Activated CD8-positive, alpha-beta T cell treated with anti-CD3 and anti-CD28 coated beads for 36 hours (primary cell): Measurements from ENCODE around the gene TAPBPL. TPM values are rescaled to one million over a fixed set of nuclear protein-coding genes. Genes with fewer than 3 reads are reported as not detected.
"Not testable (repeated sequence)": the region's sequence is repeated elsewhere in the genome, so short reads cannot be mapped to it uniquely, and the experiment has no call there.

Experiments used
- ATAC-seq: fragments of 200-7000 bp; cut with Tn5 transposase; one replicate; pipeline ENCODE4 v1.10.0; 2021; ENCODE audit warnings: mild to moderate bottlenecking, moderate library complexity
- CTCF ChIA-PET: fragments of 350-600 bp; sonication (Branson Sonifier 250); formaldehyde crosslinking; loops from one replicate; lab custom pipeline; 2021; ENCODE audit warnings: antibody characterized with exemption; lab: Charles Lee
- POLR2A ChIA-PET: fragments of 350-600 bp; sonication (Branson Sonifier 250); formaldehyde crosslinking; loops from one replicate; lab custom pipeline; 2021; ENCODE audit warnings: antibody characterized with exemption; lab: Charles Lee
- DNase-seq: peaks from one replicate; pipeline ENCODE4 v3.0.0-alpha.2; 2020
- H3K27ac Mint-ChIP-seq: one replicate; pipeline ENCODE4 v1.8.0; 2021; ENCODE audit warnings: mild to moderate bottlenecking, mixed read lengths
- H3K27me3 Mint-ChIP-seq: one replicate; pipeline ENCODE4 v1.8.0; 2021; ENCODE audit warnings: mixed read lengths
- H3K36me3 Mint-ChIP-seq: one replicate; pipeline ENCODE4 v1.8.0; 2021; ENCODE audit warnings: low read depth, mixed read lengths
- H3K4me1 Mint-ChIP-seq: one replicate; pipeline ENCODE4 v1.8.0; 2021; ENCODE audit warnings: low read depth, mixed read lengths
- H3K4me3 Mint-ChIP-seq: one replicate; pipeline ENCODE4 v1.8.0; 2021; ENCODE audit warnings: mild to moderate bottlenecking, moderate library complexity, mixed read lengths
- H3K9me3 Mint-ChIP-seq: one replicate; pipeline ENCODE4 v1.8.0; 2021; ENCODE audit warnings: mixed read lengths
- intact Hi-C: fragments of 100-400 bp; cut with micrococcal nuclease; formaldehyde crosslinking; loops from one replicate; pipeline ENCODE4 v1.10.0; 2022
- total RNA-seq, 2 experiments: library from RNA; stranded (reverse); gene quantifications; one replicate each; pipeline ENCODE4 v1.2.3, GENCODE V29; 2021
- TF ChIP-seq, protein P1 (sequence below): fragments of 200-600 bp; IDR thresholded peaks from one replicate; pipeline ENCODE4 v1.8.0; 2022; ENCODE audit warnings: antibody characterized with exemption, mild to moderate bottlenecking

TAPBPL gene
- total RNA-seq, 2 experiments from 2014 or later, result 23.3 to 28.0 TPM

DNA sequence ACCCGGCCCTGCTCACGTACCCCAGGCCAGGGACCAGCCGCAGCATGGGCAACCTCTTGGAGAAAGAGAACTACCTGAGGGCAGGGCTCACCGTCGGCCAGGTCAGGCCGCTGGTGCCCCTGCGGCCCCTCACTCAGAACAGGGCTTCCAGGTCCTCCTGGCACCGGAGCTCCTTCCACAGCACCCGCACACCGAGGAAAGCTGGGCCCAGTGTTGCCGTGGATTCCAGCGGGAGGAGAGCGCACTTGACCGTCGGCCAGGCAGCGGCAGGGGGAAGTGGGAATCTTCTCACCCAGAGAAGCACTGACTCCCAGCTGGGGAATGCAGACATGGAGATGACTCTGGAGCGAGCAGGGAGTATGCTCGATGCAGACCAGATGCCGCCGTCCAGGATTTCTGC lies 26.6 kb downstream of the TAPBPL start:
- Mint-ChIP-seq H3K4me1 (no peaks in the 10 kb centered on the region), H3K27me3 (no peaks in the 10 kb centered on the region), H3K36me3 (no peaks in the 10 kb centered on the region), H3K27ac (no peak overlapping the region), H3K4me3 (no peak overlapping the region), H3K9me3 (no peaks in the 10 kb centered on the region)
- ATAC-seq (no peak), DNase-seq (no peak)
- TF ChIP-seq, protein P1, sequence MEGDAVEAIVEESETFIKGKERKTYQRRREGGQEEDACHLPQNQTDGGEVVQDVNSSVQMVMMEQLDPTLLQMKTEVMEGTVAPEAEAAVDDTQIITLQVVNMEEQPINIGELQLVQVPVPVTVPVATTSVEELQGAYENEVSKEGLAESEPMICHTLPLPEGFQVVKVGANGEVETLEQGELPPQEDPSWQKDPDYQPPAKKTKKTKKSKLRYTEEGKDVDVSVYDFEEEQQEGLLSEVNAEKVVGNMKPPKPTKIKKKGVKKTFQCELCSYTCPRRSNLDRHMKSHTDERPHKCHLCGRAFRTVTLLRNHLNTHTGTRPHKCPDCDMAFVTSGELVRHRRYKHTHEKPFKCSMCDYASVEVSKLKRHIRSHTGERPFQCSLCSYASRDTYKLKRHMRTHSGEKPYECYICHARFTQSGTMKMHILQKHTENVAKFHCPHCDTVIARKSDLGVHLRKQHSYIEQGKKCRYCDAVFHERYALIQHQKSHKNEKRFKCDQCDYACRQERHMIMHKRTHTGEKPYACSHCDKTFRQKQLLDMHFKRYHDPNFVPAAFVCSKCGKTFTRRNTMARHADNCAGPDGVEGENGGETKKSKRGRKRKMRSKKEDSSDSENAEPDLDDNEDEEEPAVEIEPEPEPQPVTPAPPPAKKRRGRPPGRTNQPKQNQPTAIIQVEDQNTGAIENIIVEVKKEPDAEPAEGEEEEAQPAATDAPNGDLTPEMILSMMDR, result no peak
- CTCF ChIA-PET, result interaction anchor here (0.9 to 1.6 kb wide), 3 partner anchors 9 to 61 kb away, joined by 3 to 4 read pairs (median 3); no protein-coding TSS in a partner anchor
- POLR2A ChIA-PET, result interaction anchor here (0.8 to 1.4 kb wide), 2 partner anchors 8 to 14 kb away, joined by 3 to 5 read pairs; no protein-coding TSS in a partner anchor
- intact Hi-C loops, result no loop called here

DNA sequence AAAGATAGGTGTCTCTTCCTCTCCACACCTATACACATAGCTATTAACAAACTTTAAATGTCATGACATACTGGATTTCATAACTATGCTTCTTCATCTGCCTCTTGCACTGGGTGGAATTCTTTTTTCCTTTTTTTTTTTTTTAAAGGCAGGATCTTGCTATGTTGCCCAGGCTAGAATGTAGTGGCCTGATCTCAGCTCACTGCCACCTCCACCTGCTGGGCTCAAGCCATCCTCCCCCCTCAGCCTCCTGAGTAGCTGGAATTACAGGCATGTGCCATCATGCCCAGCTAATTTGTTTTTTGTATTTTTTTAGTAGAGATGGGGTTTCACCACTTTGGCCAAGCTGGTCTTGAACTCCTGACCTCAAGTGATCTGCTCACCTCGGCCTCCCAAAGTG lies 36.4 kb downstream of the TAPBPL start:
- ChIA-PET CTCF (interaction anchor here (0.7 to 3.0 kb wide), 4 partner anchors 18 to 75 kb away, joined by 3 to 10 read pairs (median 5); partner anchors contain the start of gene VAMP1), POLR2A (interaction anchor here (0.7 to 1.7 kb wide), 2 partner anchors 18 to 25 kb away, joined by 4 read pairs; partner anchors contain the start of gene VAMP1)
- H3K27ac Mint-ChIP-seq, result no peak overlapping the region
- DNase-seq (no peak), ATAC-seq (no peak)
- intact Hi-C loops, result no loop called here
- H3K9me3 Mint-ChIP-seq, result no peaks in the 10 kb centered on the region
- H3K4me1 Mint-ChIP-seq, result peaks cover 8% of the 10 kb centered on the region
- H3K27me3 Mint-ChIP-seq, result no peaks in the 10 kb centered on the region
- TF ChIP-seq, protein P1, result no peak
- H3K4me3 Mint-ChIP-seq, result no peak overlapping the region
- peaks cover 16% of the 10 kb centered on the region for H3K36me3 Mint-ChIP-seq

DNA sequence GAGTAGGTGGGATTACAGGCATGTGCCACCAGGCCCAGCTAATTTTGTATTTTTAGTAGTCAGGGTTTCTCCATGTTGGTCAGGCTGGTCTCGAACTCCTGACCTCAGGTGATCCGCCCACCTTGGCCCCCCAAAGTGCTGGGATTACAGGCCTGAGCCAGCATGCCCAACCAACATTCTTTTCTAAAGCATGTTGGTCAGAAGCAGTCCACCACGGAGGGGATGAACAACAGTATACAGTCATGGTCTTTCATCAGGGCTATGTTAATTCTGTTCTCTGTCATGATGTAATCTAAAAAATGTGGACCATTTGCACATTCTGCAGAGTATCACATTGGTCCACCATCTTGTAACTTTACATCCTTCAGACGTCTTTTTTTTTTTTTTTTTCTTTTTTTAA lies 37.6 kb downstream of the TAPBPL start:
- no peak for ATAC-seq
- CTCF ChIA-PET, result interaction anchor here (0.7 to 2.0 kb wide), 2 partner anchors 10 to 19 kb away, joined by 3 to 6 read pairs; partner anchors contain the start of gene VAMP1
- Mint-ChIP-seq H3K9me3 (no peaks in the 10 kb centered on the region), H3K27ac (no peak overlapping the region), H3K4me1 (peaks cover 8% of the 10 kb centered on the region), H3K36me3 (peaks cover 18% of the 10 kb centered on the region), H3K27me3 (no peaks in the 10 kb centered on the region), H3K4me3 (no peak overlapping the region)
- POLR2A ChIA-PET, result interaction anchor here (1.3 to 1.7 kb wide), 2 partner anchors 19 to 49 kb away, joined by 4 read pairs; partner anchors contain the start of gene VAMP1
- intact Hi-C loops, result no loop called here
- TF ChIP-seq, protein P1, result no peak
- DNase-seq, result no peak

DNA sequence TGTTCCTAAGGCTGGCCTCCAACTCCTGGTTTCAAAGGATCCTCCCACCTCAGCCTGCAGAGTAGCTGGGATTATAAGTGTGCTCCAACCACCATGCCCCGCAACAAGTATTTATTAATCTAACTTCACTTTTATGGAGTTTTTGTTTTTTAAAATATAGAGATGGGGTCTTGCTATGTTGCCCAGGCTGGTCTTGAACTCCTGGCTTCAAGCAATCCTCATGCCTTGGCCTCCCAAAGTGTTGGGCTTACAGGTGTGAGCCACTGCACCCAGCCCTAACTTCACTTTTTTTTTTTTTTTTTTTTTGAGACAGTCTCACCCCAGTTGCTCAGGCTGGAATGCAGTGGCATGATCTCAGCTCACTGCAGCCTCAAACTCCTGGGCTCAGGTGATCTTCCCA lies 38.8 kb downstream of the TAPBPL start:
- intact Hi-C loops, result loop anchor here (5.0 kb wide), 1 partner anchor 42 kb away; the partner anchor contains the start of gene GAPDH

DNA sequence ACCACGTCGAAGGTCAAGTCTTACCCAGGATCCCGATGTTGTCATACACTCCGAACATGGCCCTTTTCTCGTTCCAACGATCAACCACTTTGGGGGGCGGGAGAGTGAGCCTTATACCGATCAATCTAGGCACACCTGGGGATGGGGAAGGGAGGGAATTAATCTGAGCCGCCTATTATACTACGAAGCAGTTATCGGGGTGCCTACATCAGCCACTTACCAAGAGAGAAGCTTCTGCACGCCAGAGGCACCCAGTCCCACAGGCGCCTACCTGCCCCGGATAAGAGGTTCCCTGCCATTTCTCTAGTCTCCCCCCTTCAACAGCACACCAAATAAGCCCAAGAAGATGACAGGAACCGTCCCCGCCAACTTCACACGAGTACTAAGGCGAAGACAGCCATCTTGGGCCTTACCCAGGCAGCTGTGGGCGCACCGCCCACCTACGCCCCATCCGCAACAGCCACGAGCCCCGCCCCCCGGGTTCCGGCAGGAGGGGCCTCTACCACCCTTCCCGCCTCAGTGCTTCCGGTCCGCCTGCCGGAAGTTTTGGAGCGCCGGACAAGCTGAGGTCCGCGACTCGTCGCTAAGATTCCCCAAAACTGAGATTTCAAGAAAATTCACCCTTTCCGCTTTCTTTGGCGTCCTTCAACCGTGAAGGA lies 41.1 kb downstream of the TAPBPL start, which contains the start of gene MRPL51:
Gene MRPL51 (minus strand): TSS at position 425 of the 659 bp plus-strand sequence. CDS start 126 bp downstream, at position 299.
- ATAC-seq, result peak; percentile 73

More for the DNA sequence above, 38.8 kb downstream of the TAPBPL start:
- Mint-ChIP-seq H3K36me3 (peaks cover 30% of the 10 kb centered on the region), H3K4me1 (peaks cover 16% of the 10 kb centered on the region)
- H3K27ac Mint-ChIP-seq, ATAC-seq, H3K4me3 Mint-ChIP-seq, DNase-seq, H3K27me3 Mint-ChIP-seq, H3K9me3 Mint-ChIP-seq: not testable (repeated sequence)
- POLR2A ChIA-PET, result interaction anchor here (0.7 kb wide), 1 partner anchor 27 kb away, joined by 4 read pairs; no protein-coding TSS in a partner anchor
- CTCF ChIA-PET, result interaction anchor here (0.8 to 3.2 kb wide), 5 partner anchors 18 to 73 kb away, joined by 3 to 16 read pairs (median 3); no protein-coding TSS in a partner anchor

More for the DNA sequence above, 41.1 kb downstream of the TAPBPL start, which contains the start of gene MRPL51:
- Mint-ChIP-seq H3K27ac (peak within 1 kb of the TSS; percentile 99), H3K4me1 (peaks cover 31% of the 10 kb centered on the region), H3K9me3 (no peaks in the 10 kb centered on the region), H3K36me3 (peaks cover 45% of the 10 kb centered on the region), H3K4me3 (peak within 1 kb of the TSS; percentile 99), H3K27me3 (no peaks in the 10 kb centered on the region)
- ChIA-PET CTCF (interaction anchor here (0.9 to 3.2 kb wide), 8 partner anchors 22 to 193 kb away, joined by 3 to 16 read pairs (median 6); partner anchors contain the start of gene VAMP1), POLR2A (interaction anchor here (0.7 to 2.5 kb wide), 24 partner anchors 9 to 172 kb away, joined by 3 to 22 read pairs (median 4); partner anchors contain the start of genes TAPBPL and VAMP1)
- DNase-seq, result peak; percentile 97
- intact Hi-C loops, result loop anchor here (2.0 to 5.0 kb wide), 2 partner anchors 39 to 66 kb away; partner anchors contain the start of gene GAPDH
- TF ChIP-seq, protein P1, result no peak
